HTR-8/SVneo (cell line): Measurements from ENCODE around the gene GSK3B.

Experiments
- DNase-seq: peaks from one replicate; pipeline ENCODE4 v3.0.0; 2011; ENCODE audit warnings: low spot score, mixed read lengths; ENCODE audit not compliant: insufficient read length
- FAIRE-seq: peaks from 2 replicates; lab custom pipeline; 2011; peaks lifted over from hg19 to GRCh38; lab: Jason Lieb, UNC

GSK3B gene

GRCh38 chr3:119795849-119796248 is 298.4 kb downstream of the GSK3B start:
- FAIRE-seq (no peak), DNase-seq (no peak)

GRCh38 chr3:119794971-119795612 is 299.2 kb downstream of the GSK3B start:
- DNase-seq: peak; percentile 55
- FAIRE-seq: peak; percentile 31

GRCh38 chr3:119794401-119794800 is 299.8 kb downstream of the GSK3B start:
- DNase-seq (no peak), FAIRE-seq (no peak)

GRCh38 chr3:119792270-119792669 is 302.0 kb downstream of the GSK3B start:
- FAIRE-seq (no peak), DNase-seq (no peak)

GRCh38 chr3:119790369-119790768 is 303.9 kb downstream of the GSK3B start:
- no peak for FAIRE-seq

GRCh38 chr3:119786409-119786808 is 307.8 kb downstream of the GSK3B start:
- DNase-seq (no peak), FAIRE-seq (no peak)

More at GRCh38 chr3:119790369-119790768, 303.9 kb downstream of the GSK3B start:
- DNase-seq: no peak

- FAIRE-seq: no peak
- no peak for DNase-seq
Measured at GRCh38 chr3:119783883-119784282, 310.4 kb downstream of the GSK3B start.

- DNase-seq (no peak), FAIRE-seq (no peak)
Measured at GRCh38 chr3:119783255-119783654, 311.0 kb downstream of the GSK3B start.

GRCh38 chr3:119782460-119782859 is 311.8 kb downstream of the GSK3B start:
- FAIRE-seq: no peak

GRCh38 chr3:119781330-119782198 is 312.7 kb downstream of the GSK3B start, which contains the start of gene NR1I2:
NR1I2 (plus strand) TSS chr3:119782101.
- DNase-seq (no peak), FAIRE-seq (no peak)

More at GRCh38 chr3:119782460-119782859, 311.8 kb downstream of the GSK3B start:
- DNase-seq: no peak

GRCh38 chr3:119779731-119780383 is 314.4 kb downstream of the GSK3B start:
- no peak for FAIRE-seq
- no peak for DNase-seq

GRCh38 chr3:119778811-119779210 is 315.4 kb downstream of the GSK3B start:
- no peak for FAIRE-seq

GRCh38 chr3:119778176-119778575 is 316.1 kb downstream of the GSK3B start:
- FAIRE-seq: no peak
- no peak for DNase-seq

More at GRCh38 chr3:119778811-119779210, 315.4 kb downstream of the GSK3B start:
- no peak for DNase-seq

- no peak for DNase-seq
- FAIRE-seq: no peak
Measured at GRCh38 chr3:119776304-119776703, 317.9 kb downstream of the GSK3B start.

GRCh38 chr3:119774444-119774843 is 319.8 kb downstream of the GSK3B start:
- FAIRE-seq: no peak

More at GRCh38 chr3:119774444-119774843, 319.8 kb downstream of the GSK3B start:
- no peak for DNase-seq
